NT2/D1 (cell line): ENCODE measurements around the gene ACOT6.
"Not testable (repeated sequence)": the region's sequence is repeated elsewhere in the genome, so short reads cannot be mapped to it uniquely, and the experiment has no call there.

ENCODE experiments used
- SUZ12 ChIP-seq: IDR thresholded peaks from 2 replicates; pipeline ENCODE4 v1.6.1; 2011; ENCODE audit not compliant: insufficient read length, insufficient read depth; ENCODE audit errors: extremely low read depth
- YY1 ChIP-seq: IDR thresholded peaks from 2 replicates; pipeline ENCODE4 v1.6.1; 2011; ENCODE audit not compliant: insufficient read length, insufficient read depth
- ZNF274 ChIP-seq: IDR thresholded peaks from 2 replicates; pipeline ENCODE4 v1.6.1; 2011; ENCODE audit warnings: mild to moderate bottlenecking, low read depth, low read length

GRCh38 chr14:73574251-73574650 is 38.1 kb upstream of the ACOT6 start:
- TF ChIP-seq ZNF274, YY1, SUZ12: not testable (repeated sequence)
